NCI-H2107 treated with DMSO at 0.1 percent for 48 hours (cell line): Measurements from ENCODE around the gene GRM4.
"Not testable (repeated sequence)": the region's sequence is repeated elsewhere in the genome, so short reads cannot be mapped to it uniquely, and the experiment has no call there.

ENCODE experiments used
- DNase-seq: peaks from one replicate; lab custom pipeline; 2025; ENCODE audit not compliant: unreplicated experiment; lab: John Stamatoyannopoulos, UW

Gene GRM4

GRCh38 chr6:34027445-34027936 lies 118.4 kb downstream of the GRM4 start:
- DNase-seq = no peak

GRCh38 chr6:34025861-34026260 lies 120.0 kb downstream of the GRM4 start:
- no peak for DNase-seq

- no peak for DNase-seq
Observed at GRCh38 chr6:34025112-34025807, 120.6 kb downstream of the GRM4 start.

- no peak for DNase-seq
Observed at GRCh38 chr6:34022873-34023255, 123.0 kb downstream of the GRM4 start.

- DNase-seq = no peak
Observed at GRCh38 chr6:34022250-34022872, 123.5 kb downstream of the GRM4 start.

- no peak for DNase-seq
Observed at GRCh38 chr6:34021554-34022190, 124.2 kb downstream of the GRM4 start.

GRCh38 chr6:34020807-34021553 lies 124.9 kb downstream of the GRM4 start:
- no peak for DNase-seq

- DNase-seq = no peak
Observed at GRCh38 chr6:34020278-34020677, 125.6 kb downstream of the GRM4 start.

- DNase-seq = no peak
Observed at GRCh38 chr6:34018961-34019606, 126.8 kb downstream of the GRM4 start.

- no peak for DNase-seq
Observed at GRCh38 chr6:34018026-34018425, 127.9 kb downstream of the GRM4 start.

GRCh38 chr6:34017106-34017805 lies 128.6 kb downstream of the GRM4 start:
- no peak for DNase-seq

GRCh38 chr6:34016573-34016972 lies 129.3 kb downstream of the GRM4 start:
- DNase-seq = not testable (repeated sequence)

- DNase-seq = no peak
Observed at GRCh38 chr6:34015586-34015985, 130.3 kb downstream of the GRM4 start.

GRCh38 chr6:34011264-34011663 lies 134.6 kb downstream of the GRM4 start:
- no peak for DNase-seq

GRCh38 chr6:34005901-34006531 lies 139.9 kb downstream of the GRM4 start:
- DNase-seq = no peak

GRCh38 chr6:34004706-34005105 lies 141.2 kb downstream of the GRM4 start:
- DNase-seq = no peak

GRCh38 chr6:34003962-34004361 lies 141.9 kb downstream of the GRM4 start:
- DNase-seq = no peak

- no peak for DNase-seq
Observed at GRCh38 chr6:34001706-34002621, 143.9 kb downstream of the GRM4 start.

- no peak for DNase-seq
Observed at GRCh38 chr6:34000281-34000680, 145.6 kb downstream of the GRM4 start.
